CD1c-positive myeloid dendritic cell (primary cell): ENCODE data around the gene FASN.

Source experiments
- DNase-seq: peaks from one replicate; pipeline ENCODE4 v3.0.0-alpha.2; 2016; ENCODE audit errors: extremely low spot score

FASN gene

GRCh38 chr17:82041144-82041814, 56.8 kb downstream of the FASN start:
- DNase-seq = no peak

GRCh38 chr17:82039695-82040299, 58.2 kb downstream of the FASN start:
- no peak for DNase-seq

GRCh38 chr17:82038796-82039409, 59.1 kb downstream of the FASN start:
- DNase-seq = peak; percentile 61

GRCh38 chr17:82037889-82038195, 60.2 kb downstream of the FASN start:
- no peak for DNase-seq

- peak; percentile 97 for DNase-seq
Measured at GRCh38 chr17:82037092-82037888, 60.7 kb downstream of the FASN start, which contains the start of gene DCXR. Gene DCXR (minus strand): TSS chr17:82037697. CDS start chr17:82037682, 15 bp downstream.

DNA sequence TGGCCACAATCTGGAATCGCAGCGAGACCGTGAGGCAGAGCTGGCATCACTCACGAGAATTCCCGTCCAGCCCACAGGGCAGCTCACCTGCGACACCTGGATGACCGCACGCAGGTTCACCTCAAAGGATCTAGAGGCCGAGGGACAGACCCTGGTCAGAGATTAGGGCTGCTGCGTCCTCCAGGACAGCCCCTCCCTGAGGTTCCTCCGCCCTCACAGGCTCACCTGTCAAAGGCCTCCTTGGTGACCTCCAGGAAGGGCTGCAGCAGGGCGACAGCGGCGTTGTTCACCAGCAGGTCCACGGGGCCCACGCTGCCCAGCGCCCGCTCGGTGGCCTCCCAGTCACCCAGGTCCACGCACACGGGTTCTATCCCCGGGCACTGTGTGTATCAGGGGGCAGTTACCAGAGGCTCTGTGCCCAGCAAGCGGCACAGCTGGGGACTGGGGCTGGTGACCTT, 61.4 kb downstream of the FASN start:
- DNase-seq = no peak

GRCh38 chr17:82035956-82036633, 61.9 kb downstream of the FASN start:
- DNase-seq = no peak

GRCh38 chr17:82035488-82035887, 62.5 kb downstream of the FASN start:
- DNase-seq = no peak

DNA sequence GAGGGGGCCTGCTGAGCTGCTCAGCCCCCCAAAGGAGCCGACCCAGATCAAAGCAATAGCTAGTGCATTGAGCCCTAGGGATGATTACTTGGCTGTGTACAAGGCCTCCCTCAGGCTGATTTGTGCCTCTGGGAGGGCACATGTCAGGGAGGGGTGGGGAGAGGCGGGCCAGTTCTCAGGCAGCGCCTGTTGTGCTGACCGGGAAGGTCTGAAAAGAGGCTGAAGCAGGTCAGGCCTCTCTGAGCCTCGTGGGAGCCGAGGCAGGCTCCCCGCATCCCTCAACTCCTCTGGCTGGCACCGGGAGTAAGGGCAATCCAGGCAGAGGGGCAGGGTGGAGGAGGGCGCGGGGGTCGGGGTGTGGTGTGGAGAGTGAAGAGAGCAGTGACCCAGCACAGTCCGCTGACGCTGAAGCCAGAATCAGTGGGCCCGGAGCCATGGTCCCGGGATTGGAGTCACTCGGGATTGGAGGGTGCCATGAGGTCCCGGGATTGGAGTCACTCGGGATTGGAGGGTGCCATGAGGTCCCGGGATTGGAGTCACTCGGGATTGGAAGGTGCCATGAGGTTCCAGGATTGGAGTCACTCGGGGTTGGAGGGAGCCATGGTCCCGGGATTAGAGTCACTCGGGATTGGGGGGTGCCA, 63.5 kb downstream of the FASN start:
- DNase-seq = no peak

DNA sequence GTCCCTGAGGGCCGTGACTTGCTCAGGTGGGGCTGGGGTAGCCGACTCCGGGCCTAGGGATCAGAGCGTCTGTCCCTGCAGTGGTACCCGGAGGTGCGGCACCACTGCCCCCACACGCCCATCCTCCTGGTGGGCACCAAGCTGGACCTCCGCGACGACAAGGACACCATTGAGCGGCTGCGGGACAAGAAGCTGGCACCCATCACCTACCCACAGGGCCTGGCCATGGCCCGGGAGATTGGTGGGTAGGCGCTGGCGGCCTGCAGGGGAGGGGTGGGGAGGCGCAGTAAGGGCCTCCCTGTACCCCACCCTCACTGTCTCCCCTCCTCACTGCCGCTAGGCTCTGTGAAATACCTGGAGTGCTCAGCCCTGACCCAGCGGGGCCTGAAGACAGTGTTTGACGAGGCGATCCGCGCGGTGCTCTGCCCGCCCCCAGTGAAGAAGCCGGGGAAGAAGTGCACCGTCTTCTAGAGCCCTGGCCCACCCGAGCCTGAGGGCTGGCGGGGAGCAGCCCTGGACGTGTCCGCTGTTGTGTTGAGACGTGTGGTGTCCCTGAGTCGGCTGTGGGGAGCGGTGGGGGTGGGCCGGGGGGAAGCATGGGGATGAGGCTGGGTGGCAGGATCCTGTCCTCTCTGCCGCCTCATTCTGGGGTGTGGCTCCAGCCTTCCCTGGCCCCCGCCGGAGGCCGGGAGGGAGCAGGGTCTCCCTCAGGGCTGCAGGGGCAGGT, 64.5 kb downstream of the FASN start:
- DNase-seq = no peak

- no peak for DNase-seq
Measured at GRCh38 chr17:82031885-82032627, 66.0 kb downstream of the FASN start.

GRCh38 chr17:82031303-82031884, 66.6 kb downstream of the FASN start, which contains the start of gene RAC3:
Gene RAC3 (plus strand): TSS chr17:82031678. CDS start chr17:82031762, 84 bp downstream.
- DNase-seq = peak; percentile 10

DNA sequence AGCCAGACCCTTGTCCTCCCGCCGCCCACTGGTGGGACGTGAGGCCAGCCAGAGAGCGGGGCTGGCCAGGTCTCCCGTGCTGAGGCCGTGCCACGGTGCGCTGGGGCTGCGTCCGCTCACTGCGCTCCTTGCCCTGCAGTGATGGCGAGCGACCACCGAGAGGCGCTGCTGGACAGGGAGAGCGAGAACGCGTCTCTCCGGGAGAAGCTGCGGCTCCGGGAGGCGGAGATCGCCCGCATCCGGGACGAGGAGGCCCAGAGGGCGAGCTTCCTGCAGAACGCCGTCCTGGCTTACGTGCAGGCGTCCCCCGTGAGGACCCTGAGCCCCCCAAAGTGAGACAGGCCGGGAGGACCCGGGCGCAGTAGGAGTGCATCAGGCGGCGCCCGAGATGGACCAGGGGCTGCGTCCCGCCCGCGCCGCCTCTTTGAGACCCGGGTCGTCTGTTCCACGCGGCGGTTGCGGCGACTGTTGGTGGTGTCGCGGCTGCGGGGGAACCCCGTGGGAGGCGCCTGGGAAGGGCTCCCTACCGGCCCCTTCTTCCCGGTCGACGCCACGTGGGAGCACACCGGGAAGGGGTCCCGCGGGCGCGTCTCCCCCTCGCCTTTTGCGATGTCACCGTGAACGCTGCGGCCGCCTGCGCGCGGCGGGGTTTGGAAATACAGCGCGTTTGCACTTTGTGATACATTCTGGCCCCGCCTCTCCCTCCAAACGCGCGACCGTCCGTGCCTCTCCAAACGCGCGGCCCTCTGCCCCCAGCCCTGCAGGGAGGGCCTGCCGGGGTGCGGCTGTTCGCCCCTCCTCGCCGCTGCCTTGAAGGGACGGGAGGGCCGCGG, 67.3 kb downstream of the FASN start:
- peak; percentile 88 for DNase-seq

- no peak for DNase-seq
Measured at GRCh38 chr17:82029990-82030469, 68.0 kb downstream of the FASN start.

DNA sequence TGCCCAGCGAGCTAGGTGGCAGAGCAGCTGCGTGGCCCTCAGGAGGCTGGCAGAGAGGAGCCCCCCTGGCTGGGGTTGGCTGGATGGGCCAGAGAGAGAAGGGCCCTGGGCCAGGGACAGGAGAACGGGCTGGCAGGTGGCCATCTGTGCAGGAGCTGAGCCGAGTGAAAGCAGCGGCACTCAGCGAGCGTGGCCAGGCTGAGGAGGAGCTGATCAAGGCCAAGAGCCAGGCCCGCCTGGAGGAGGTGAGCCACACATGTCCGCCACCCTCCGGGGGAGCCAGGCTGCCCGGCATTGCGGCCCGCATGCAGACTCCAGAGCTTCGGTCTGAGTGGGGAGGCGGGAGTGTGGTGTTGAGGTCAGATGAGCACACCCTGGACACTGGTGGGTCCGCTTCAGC, 68.6 kb downstream of the FASN start:
- DNase-seq = no peak

DNA sequence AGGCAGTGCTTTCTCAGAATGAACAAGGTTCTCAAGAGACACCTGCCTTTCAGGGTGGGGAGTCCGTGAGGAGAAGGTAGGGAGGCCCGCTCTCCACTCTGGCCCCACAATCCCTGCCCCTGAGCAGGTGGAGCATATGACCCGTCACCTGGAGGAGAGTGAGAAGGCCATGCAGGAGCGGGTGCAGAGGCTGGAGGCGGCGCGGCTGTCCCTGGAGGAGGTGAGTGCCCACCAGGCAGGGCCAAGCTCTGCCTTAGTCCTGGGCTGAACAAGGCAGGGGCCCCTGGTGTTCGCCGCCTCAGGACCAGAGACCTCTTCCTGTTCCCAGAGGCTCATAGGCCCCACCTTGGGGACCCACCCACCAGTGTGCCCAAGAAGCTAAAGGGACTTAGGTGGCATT, 69.1 kb downstream of the FASN start:
- DNase-seq = no peak
